GM12875 (cell line): Measurements from ENCODE around the gene AGXT.

ENCODE experiments used
- H3K4me3 ChIP-seq: one replicate; pipeline ENCODE4 v1.5.1; 2011; ENCODE audit warnings: low read depth, low read length, control low read depth
- CTCF ChIP-seq: IDR thresholded peaks from 2 replicates; pipeline ENCODE4 v1.5.1; 2011; ENCODE audit warnings: low read depth, mild to moderate bottlenecking, control low read depth, inconsistent platforms, low read length, moderate library complexity, borderline replicate concordance; ENCODE audit not compliant: insufficient read depth

The AGXT gene

GRCh38 chr2:240884745-240885144, 16.1 kb downstream of the AGXT start:
- H3K4me3 ChIP-seq, result no peak overlapping the region
- no peak for TF ChIP-seq CTCF

GRCh38 chr2:240885566-240885965, 16.9 kb downstream of the AGXT start:
- no peak for TF ChIP-seq CTCF
- no peak overlapping the region for H3K4me3 ChIP-seq

GRCh38 chr2:240886023-240886565, 17.5 kb downstream of the AGXT start:
- H3K4me3 ChIP-seq, result no peak overlapping the region
- TF ChIP-seq CTCF, result no peak

GRCh38 chr2:240886678-240887609, 18.3 kb downstream of the AGXT start:
- TF ChIP-seq CTCF, result no peak
- H3K4me3 ChIP-seq, result no peak overlapping the region

- no peak for TF ChIP-seq CTCF
- no peak overlapping the region for H3K4me3 ChIP-seq
These were observed 19.0 kb downstream of the AGXT start for GRCh38 chr2:240887631-240888030.

GRCh38 chr2:240888130-240888889, 19.7 kb downstream of the AGXT start:
- no peak for TF ChIP-seq CTCF

More at GRCh38 chr2:240888130-240888889, 19.7 kb downstream of the AGXT start:
- no peak overlapping the region for H3K4me3 ChIP-seq
